GM21825 (cell line): ENCODE measurements around the gene GRIN1.

Experiments
- ATAC-seq: cut with Tn5 transposase; IDR thresholded peaks from one replicate; pipeline ENCODE4 v1.9.1; 2021; ENCODE audit warnings: mild to moderate bottlenecking, moderate library complexity; ENCODE audit not compliant: unreplicated experiment

The GRIN1 gene

DNA sequence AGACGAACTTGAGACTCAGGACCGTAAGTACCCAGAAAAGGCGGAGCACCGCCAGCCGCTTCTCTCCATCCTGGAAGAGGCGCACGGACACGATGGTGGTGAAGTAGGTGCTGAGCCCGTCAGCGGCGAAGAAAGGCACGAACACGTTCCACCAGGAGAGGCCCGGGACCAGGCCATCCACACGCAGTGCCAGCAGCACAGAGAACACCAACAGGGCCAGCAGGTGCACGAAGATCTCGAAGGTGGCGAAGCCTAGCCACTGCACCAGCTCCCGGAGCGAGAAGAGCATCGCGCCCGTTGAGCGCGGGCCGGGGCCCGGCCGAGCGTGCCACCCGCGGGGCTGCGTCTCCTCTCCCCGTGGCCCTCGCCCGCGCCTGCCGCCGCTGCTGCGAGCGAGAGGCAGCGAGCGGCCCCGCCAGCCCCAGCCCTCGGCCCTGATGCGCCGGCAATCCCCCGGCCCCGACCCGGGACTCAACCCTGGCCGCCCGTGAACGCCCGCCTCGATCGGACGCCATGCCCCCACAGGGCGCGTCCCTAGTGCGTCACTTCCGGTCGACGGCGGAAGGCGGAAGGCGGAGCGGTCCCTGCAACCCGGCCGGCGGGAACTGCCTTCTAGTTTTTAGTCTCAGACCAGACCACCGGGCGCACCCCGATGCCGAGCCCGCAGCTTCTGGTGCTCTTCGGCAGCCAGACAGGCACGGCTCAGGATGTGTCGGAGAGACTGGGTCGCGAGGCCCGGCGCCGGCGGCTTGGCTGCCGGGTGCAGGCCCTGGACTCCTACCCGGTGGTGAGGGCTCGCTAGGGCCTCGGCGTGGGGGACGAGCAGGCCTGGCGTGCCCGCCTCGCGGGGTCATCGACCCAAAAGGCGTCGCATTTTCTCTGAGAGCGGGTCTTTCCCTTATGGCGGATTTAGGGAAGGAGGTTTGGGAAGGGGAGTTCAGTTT lies 66.4 kb downstream of the GRIN1 start, which contains the start of the genes NDOR1 and TMEM203:
Gene NDOR1, plus strand, starts transcription at position 575 of the 944 bp plus-strand sequence. Its CDS starts 78 bp downstream, at position 653.
Gene TMEM203, minus strand, starts transcription at position 523 of the 944 bp plus-strand sequence. Its CDS starts 234 bp downstream, at position 289.
- peak; percentile 38 for ATAC-seq

DNA sequence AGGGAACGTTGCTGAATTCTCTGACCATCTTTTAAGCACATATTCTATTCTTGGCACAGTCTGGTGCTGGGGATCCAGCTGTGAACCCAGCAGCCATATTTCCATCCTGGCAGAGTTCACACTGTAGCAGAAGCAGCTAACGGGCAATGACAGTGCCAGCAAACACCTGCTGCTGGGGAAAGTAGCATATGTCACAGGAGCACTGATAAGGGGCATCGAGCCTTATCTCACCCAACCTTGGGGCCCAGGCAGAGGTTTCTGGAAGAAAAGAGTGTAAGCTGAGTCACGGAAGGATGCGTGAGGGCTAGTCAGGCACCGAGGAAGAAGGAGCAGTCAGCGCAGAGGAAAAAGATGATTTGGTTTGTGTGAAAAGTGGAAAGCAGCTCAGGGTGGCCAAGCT lies 67.6 kb downstream of the GRIN1 start:
- no peak for ATAC-seq

DNA sequence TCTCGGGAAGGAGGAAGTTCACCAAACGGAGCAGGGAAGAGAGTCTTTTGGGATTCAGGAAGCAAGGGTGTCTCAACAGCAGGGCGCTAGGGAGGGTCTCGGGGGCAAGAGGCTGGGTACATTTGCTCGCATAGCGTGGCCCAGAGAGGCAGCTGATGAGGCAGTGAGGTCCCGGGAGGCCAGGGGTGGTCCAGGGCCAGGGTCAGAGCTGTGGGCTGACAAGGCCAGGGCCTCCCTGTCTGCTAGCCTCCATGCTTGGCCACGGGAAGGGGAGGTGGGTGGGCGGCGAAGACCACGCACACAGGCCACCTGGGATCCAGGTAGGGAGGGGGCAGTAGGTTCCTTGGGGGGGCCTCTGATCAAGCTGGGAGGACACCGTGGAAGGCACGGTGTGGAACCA lies 72.6 kb downstream of the GRIN1 start:
- no peak for ATAC-seq

DNA sequence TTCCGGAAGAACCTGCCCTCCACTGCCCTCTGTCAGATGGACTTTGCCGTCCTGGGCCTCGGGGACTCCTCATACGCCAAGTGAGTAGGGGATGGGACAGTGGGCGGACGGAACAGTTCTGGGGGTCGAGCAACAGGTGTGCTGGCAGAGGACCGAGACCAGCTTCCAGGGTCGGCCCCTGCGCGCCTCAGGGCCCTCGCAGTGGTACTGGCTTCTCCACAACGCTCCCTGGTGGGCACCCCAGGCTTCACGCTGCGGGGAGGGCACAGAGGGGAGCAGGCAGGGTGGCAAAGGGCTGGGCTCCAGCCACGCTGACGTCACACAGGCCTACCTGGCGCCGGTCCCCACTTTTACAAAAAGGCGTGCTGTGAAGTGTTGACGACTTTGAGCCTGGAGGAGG lies 73.6 kb downstream of the GRIN1 start:
- no peak for ATAC-seq

DNA sequence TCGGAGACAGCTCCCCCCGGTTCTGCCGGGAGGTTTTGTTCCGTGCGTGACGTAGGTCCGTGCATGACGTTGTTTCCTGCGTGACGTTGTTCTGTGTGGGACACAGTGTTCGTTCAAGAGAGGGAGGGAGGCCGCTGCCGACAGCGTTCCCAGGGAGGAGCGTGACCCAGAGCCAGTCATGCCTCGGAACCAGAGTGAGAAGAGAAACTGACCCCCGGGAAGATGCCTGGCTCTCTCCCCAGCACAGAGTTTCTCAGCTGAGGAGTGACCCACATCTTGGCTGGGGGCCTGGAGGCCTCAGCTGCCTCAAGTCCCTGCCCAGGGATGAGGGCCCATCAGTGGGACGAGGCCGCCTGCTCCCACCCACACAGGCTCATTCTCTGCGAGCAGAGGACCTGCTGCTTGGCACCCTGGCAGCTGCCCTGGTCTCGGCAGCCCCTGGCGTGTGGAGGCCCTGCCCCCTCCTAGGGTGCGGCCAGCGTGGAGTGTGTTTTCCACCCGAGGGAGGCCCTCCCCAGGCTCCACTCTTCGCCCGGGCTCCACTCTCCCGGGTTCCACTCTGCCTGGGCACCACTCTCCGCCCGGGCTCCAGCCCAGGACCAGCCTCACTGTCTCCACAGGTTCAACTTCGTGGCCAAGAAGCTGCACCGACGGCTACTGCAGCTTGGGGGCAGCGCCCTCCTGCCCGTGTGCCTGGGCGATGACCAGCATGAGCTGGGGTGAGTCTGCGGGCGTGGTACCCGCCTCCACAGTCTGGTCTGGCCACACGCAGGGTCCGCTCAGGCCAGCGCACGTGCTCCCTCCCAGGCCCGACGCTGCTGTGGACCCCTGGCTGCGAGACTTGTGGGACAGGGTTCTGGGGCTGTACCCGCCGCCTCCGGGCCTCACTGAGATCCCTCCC lies 74.5 kb downstream of the GRIN1 start:
- no peak for ATAC-seq

DNA sequence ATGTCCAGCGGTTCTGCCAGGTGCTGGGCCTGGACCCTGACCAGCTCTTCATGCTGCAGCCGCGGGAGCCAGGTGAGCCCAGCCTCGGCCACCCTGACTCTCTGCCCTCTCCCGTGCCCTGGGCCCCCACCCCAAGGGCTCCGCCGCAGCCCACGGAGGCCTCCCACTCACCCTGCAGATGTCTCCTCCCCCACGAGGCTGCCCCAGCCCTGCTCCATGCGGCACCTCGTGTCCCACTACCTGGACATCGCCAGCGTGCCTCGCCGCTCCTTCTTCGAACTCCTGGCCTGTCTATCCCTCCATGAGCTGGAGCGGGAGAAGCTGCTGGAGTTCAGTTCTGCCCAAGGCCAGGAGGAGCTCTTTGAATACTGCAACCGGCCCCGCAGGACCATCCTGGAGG lies 75.7 kb downstream of the GRIN1 start:
- ATAC-seq = no peak

DNA sequence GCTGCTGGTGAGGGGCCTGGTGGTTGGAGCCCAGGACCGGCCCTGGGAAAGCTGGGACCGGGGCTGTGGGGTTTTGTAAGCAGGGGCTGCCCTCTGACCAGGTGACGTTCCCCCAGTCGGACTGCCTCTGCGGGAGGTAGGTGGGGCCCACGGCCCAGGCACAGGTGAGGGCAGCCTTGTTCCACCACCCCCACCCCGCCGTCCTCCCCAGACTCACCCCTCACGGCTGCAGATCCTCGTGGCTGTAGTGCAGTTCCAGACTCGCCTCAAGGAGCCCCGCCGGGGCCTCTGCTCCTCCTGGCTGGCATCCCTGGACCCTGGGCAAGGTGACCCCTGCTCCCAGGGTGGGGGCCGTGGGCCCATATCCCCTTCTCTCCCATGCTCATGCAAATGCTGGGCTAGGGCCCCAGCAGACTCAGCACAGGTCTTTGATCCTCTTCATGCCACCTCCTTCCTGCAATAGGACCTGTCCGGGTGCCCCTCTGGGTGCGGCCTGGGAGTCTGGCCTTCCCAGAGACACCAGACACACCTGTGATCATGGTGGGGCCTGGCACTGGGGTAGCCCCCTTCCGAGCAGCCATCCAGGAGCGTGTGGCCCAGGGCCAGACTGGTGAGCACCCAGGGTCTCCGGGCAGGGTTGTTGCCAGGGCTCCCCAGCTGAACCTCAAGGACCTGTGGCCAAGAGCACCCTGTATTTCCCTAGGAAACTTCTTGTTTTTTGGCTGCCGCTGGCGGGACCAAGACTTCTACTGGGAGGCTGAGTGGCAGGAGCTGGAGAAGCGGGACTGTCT lies 76.4 kb downstream of the GRIN1 start:
- ATAC-seq = no peak

DNA sequence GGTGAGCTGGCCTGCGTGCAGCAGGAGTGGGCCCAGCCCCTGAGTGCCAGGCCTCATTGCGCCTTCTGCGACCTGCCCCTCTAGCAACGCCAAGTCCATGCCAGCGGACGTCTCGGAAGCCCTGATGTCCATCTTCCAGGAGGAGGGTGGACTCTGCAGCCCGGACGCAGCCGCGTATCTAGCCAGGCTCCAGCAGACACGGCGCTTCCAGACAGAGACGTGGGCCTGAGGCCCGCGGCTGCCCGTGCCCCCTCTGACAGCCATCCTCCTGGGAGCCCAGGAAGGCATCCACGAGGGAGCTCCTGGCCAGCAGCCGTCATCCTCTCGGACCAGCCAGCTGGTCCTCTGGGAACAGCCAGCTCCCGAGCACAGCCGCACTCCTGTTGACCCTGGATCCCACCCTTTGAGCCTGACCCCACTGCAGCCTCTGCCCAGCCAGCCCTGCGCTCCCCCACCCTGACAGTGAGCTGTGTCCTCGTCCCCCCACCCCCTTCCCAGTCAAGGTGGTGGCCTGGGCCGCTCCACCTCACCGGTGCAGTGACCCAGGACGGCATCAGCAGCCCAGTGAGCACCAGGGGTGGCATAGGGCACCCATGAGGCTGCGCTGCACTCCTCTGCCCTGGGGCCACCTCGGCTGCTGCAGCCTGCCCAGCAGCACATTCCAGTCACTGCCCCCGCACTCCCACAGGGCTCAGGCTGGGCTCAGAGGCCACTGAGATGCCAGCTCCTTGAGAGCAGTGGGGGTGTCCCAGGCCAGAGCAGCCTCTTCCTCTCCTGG lies 77.4 kb downstream of the GRIN1 start:
- ATAC-seq = no peak

DNA sequence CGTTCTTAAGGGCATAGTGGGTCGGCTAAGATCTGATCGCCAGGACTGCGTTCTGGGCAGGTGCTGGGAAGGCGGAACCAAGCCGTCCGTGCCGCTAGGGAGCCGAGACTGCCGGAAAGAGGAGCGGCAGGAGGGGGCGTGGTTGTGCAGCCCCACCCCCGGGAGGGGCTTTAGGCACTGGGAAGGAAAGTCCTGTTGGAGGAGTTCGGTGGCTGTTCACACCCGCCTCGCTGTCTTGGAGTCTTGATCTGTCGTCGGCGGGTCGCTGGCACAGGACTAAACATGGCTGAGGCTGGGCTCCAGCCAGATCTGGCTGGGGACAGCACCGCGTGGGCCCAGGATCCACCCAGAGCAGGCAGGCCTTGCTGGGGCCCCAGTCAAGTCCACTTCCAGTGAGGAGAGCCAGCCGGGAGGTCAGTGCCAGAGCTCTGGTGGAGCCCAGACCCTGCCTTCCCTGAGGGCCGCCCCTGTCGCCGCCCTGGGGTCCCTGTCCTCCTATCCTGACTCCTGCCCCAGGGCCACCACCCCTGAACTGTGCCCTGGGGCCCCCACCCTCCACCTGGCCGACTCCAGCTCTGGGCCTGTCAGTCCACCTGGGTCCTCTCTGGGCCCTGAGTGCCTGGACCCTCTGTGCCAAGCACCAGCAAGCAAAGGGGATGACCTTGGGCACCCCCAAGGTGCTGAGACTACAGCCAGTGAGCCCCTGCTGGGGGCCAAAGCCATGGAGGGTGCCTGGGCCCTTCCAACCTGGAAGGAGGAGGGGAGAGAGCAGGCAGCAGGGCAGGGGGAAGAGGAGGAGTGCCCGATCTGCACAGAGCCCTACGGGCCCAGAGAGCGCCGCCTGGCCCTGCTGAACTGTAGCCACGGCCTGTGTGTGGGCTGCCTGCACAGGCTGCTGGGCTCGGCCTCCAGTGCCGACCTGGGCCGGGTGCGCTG lies 78.6 kb downstream of the GRIN1 start:
- no peak for ATAC-seq

DNA sequence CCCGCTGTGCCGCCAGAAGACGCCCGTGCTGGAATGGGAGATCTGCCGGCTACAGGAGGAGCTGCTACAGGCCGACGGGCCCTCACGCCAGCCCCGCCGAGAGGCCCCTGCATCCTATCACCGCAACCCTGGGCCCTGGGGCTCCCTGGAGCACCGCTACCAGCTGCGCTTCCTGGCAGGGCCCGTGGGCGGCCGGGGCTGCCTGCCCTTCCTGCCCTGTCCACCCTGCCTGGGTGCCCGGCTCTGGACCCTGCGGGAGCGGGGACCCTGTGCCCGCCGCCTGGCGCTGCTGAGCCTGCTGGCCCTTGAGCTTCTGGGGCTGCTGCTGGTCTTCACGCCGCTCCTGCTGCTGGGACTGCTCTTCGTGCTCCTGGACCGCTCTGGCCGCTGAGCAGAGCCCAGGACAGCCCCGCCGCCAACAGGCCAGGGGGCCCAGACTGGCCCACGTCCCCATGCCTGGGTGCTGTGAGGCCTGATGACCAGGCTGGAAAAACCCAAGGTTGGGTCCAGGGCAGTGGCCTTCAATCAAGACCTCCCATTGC lies 79.3 kb downstream of the GRIN1 start:
- no peak for ATAC-seq
